ENCODE results near the gene CPXM2. TPM values are rescaled to one million over a fixed set of nuclear protein-coding genes. Genes with fewer than 3 reads are reported as not detected.

CPXM2 gene
- total and polyA plus RNA-seq, 9 of the 15 experiments (the other 6 are each of a cell fraction or from before 2014, with no cell fraction given), result not detected

GRCh38 chr10:123808906-123809305 lies 82.7 kb downstream of the CPXM2 start:
- no peak for FAIRE-seq
- no peaks in the 10 kb centered on the region for H3K79me2 ChIP-seq (ENCODE audit: control insufficient read depth, insufficient read depth, low read length)
- in situ Hi-C loops (cut with MboI) (no loop called here), intact Hi-C loops (cut with micrococcal nuclease) (no loop called here)
- no peaks in the 10 kb centered on the region for H3K9me3 ChIP-seq (replicated peaks; ENCODE audit: control insufficient read depth, insufficient read depth, low read depth, low read length)
- no peaks in the 10 kb centered on the region for H3K36me3 ChIP-seq (ENCODE audit: control insufficient read depth, insufficient read depth, low read length)
- H3K4me2 ChIP-seq (ENCODE audit: insufficient read depth, low read length), result no peak overlapping the region
- ChIA-PET CTCF (ENCODE audit: low intra/inter-chr PET ratio) (no interaction called here), POLR2A (no interaction called here)
- no peak for ATAC-seq
- no peak overlapping the region for H3K4me3 ChIP-seq
- no peak overlapping the region for H3K27ac ChIP-seq (ENCODE audit: extremely low read depth, low read depth, low read length)
- WGBS (ENCODE audit: insufficient coverage, low coverage, missing lambda C conversion rate), result 0% methylated on average over 6 of the region's 6 CpGs
- H3K4me1 ChIP-seq (replicated peaks in 1 of 2; ENCODE audit: control insufficient read depth in 2 of 2, insufficient read depth in 2 of 2, low read length in 2 of 2), result no peaks in the 10 kb centered on the region
- TF ChIP-seq ZNF75A (CRISPR knock-in tag; IDR thresholded peaks at IDR 0.05) (no peak), FOSL1 (tag; conservative IDR thresholded peaks at IDR 0.05) (peak; percentile 74), RBM39 (optimal IDR thresholded peaks at IDR 0.05; ENCODE audit: low read depth, low read length) (no peak), CEBPG (CRISPR knock-in tag; IDR thresholded peaks at IDR 0.05) (no peak), CEBPG (tag; conservative IDR thresholded peaks at IDR 0.05 in 1 of 2, IDR thresholded peaks at IDR 0.05 in 1 of 2) (peak in 1 of 2 experiments; percentile 33; a peak in 1 of 4 replicates)
- no peaks in the 10 kb centered on the region for H3K9me1 ChIP-seq (ENCODE audit: control insufficient read depth, insufficient read depth, low read length)
- BruUV-seq (replicated peaks), result no TSS peak
- H4K20me1 ChIP-seq (replicated peaks; ENCODE audit: control insufficient read depth, insufficient read depth, low read length), result no peaks in the 10 kb centered on the region
- no peak overlapping the region for H2AFZ ChIP-seq (ENCODE audit: low read depth, low read length)
- H3K9ac ChIP-seq (ENCODE audit: insufficient read depth in 1 of 2, low read depth in 2 of 2, low read length in 2 of 2), result no peak overlapping the region
- no peak for DNase-seq (ENCODE audit: extremely low read depth in 1 of 4, low spot score in 3 of 4)
- no peaks in the 10 kb centered on the region for H3K27me3 ChIP-seq (ENCODE audit: control insufficient read depth in 2 of 2, insufficient read depth in 2 of 2, low read length in 2 of 2)

DNA sequence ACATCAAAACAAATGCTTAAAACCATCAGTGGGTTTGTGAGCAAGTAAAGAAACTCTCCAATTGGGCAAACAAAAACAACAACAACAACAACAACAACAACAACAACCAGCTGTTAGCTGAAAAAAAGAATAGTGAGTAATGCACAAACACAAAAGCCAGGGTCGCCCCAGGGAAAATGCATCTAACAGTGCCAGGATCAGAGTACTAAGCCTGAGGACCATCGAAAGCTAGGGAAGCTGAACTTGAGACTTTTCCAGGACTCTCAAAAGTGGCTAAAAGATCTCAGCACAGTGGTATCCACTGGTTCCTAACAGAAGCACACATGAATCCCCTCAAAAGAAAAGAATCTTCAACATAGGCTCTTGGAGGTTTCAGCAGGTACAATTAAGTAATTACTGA lies 83.3 kb downstream of the CPXM2 start:
- TF ChIP-seq, protein P1, sequence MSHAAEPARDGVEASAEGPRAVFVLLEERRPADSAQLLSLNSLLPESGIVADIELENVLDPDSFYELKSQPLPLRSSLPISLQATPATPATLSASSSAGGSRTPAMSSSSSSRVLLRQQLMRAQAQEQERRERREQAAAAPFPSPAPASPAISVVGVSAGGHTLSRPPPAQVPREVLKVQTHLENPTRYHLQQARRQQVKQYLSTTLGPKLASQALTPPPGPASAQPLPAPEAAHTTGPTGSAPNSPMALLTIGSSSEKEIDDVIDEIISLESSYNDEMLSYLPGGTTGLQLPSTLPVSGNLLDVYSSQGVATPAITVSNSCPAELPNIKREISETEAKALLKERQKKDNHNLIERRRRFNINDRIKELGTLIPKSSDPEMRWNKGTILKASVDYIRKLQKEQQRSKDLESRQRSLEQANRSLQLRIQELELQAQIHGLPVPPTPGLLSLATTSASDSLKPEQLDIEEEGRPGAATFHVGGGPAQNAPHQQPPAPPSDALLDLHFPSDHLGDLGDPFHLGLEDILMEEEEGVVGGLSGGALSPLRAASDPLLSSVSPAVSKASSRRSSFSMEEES (CRISPR knock-in tag; IDR thresholded peaks at IDR 0.05), result no peak
- TF ChIP-seq FOXA1 (IDR thresholded peaks at IDR 0.05; ENCODE audit: borderline replicate concordance), result no peak
- no peak for ATAC-seq
- Histone ChIP-seq H3K9me3 (replicated peaks; ENCODE audit: control insufficient read depth, insufficient read depth, low read depth, low read length) (no peaks in the 10 kb centered on the region), H3K79me2 (ENCODE audit: control insufficient read depth, insufficient read depth, low read length) (no peaks in the 10 kb centered on the region), H3K4me2 (ENCODE audit: insufficient read depth, low read length) (no peak overlapping the region), H3K4me3 (no peak overlapping the region), H4K20me1 (replicated peaks; ENCODE audit: control insufficient read depth, insufficient read depth, low read length) (no peaks in the 10 kb centered on the region), H3K36me3 (ENCODE audit: control insufficient read depth, insufficient read depth, low read length) (no peaks in the 10 kb centered on the region), H3K27me3 (ENCODE audit: control insufficient read depth in 2 of 2, insufficient read depth in 2 of 2, low read length in 2 of 2) (no peaks in the 10 kb centered on the region), H3K9me1 (ENCODE audit: control insufficient read depth, insufficient read depth, low read length) (no peaks in the 10 kb centered on the region), H3K4me1 (replicated peaks in 1 of 2; ENCODE audit: control insufficient read depth in 2 of 2, insufficient read depth in 2 of 2, low read length in 2 of 2) (no peaks in the 10 kb centered on the region), H3K27ac (ENCODE audit: extremely low read depth, low read depth, low read length) (no peak overlapping the region), H2AFZ (ENCODE audit: low read depth, low read length) (no peak overlapping the region), H3K9ac (ENCODE audit: insufficient read depth in 1 of 2, low read depth in 2 of 2, low read length in 2 of 2) (no peak overlapping the region)
- no TSS peak for BruUV-seq (replicated peaks)
- CTCF ChIA-PET (ENCODE audit: low intra/inter-chr PET ratio), result no interaction called here
- intact Hi-C loops (cut with micrococcal nuclease), result no loop called here
- 7% methylated on average over 2 of the region's 2 CpGs for WGBS (ENCODE audit: insufficient coverage, low coverage, missing lambda C conversion rate)
- no peak for DNase-seq (ENCODE audit: extremely low read depth in 1 of 4, low spot score in 3 of 4)
- no peak for FAIRE-seq
- in situ Hi-C loops (cut with MboI), result no loop called here
- POLR2A ChIA-PET, result no interaction called here

Measured in K562 (cell line).